Activated CD8-positive, alpha-beta memory T cell treated with anti-CD3 and anti-CD28 coated beads for 36 hours (primary cell): ENCODE data around the gene C1GALT1C1. TPM values are rescaled to one million over a fixed set of nuclear protein-coding genes. Genes with fewer than 3 reads are reported as not detected.

Experiments used
- CTCF ChIA-PET: fragments of 350-600 bp; sonication (Branson Sonifier 250); formaldehyde crosslinking; loops from one replicate; lab custom pipeline; 2021; ENCODE audit warnings: antibody characterized with exemption; lab: Charles Lee
- POLR2A ChIA-PET: fragments of 350-600 bp; sonication (Branson Sonifier 250); formaldehyde crosslinking; loops from one replicate; lab custom pipeline; 2021; ENCODE audit warnings: antibody characterized with exemption; lab: Charles Lee
- total RNA-seq, 2 experiments: library from RNA; stranded (reverse); gene quantifications; one replicate each; pipeline ENCODE4 v1.2.3, GENCODE V29; 2021

The C1GALT1C1 gene
- total RNA-seq, 2 experiments from 2014 or later: 20.2 to 20.6 TPM

GRCh38 chrX:120603707-120604360 lies 26.0 kb downstream of the C1GALT1C1 start, which contains the start of gene MCTS1:
TSS of gene MCTS1 (plus strand) at chrX:120604101. CDS start at chrX:120604237, 136 bp downstream.
- CTCF ChIA-PET: interaction anchor here (0.7 to 1.0 kb wide), 2 partner anchors 44 to 75 kb away, joined by 3 read pairs; partner anchors contain the start of gene CUL4B
- POLR2A ChIA-PET: interaction anchor here (0.5 to 2.4 kb wide), 3 partner anchors 25 to 822 kb away, joined by 3 to 16 read pairs (median 4); partner anchors contain the start of gene CUL4B

GRCh38 chrX:120585702-120586101 lies 44.2 kb downstream of the C1GALT1C1 start:
- POLR2A ChIA-PET: no interaction called here
- CTCF ChIA-PET: no interaction called here

Other genes with a start within 250 kb of the C1GALT1C1 start
- gene LAMP2, start 160.8 kb downstream of the C1GALT1C1 start, total RNA-seq: 10 to 100 TPM; 36.7 to 39.8 TPM
- 10 to 100 TPM; 24.3 to 24.7 TPM for gene CUL4B, start 69.1 kb downstream of the C1GALT1C1 start, total RNA-seq
- 10 to 100 TPM; 75.4 to 81.3 TPM for gene MCTS1, start 26.0 kb downstream of the C1GALT1C1 start, total RNA-seq
- gene CT47B1, start 245.8 kb upstream of the C1GALT1C1 start, total RNA-seq: not detected